ENCODE data around the gene INVS.
"Not testable (repeated sequence)": the region's sequence is repeated elsewhere in the genome, so short reads cannot be mapped to it uniquely, and the experiment has no call there.

INVS gene

DNA sequence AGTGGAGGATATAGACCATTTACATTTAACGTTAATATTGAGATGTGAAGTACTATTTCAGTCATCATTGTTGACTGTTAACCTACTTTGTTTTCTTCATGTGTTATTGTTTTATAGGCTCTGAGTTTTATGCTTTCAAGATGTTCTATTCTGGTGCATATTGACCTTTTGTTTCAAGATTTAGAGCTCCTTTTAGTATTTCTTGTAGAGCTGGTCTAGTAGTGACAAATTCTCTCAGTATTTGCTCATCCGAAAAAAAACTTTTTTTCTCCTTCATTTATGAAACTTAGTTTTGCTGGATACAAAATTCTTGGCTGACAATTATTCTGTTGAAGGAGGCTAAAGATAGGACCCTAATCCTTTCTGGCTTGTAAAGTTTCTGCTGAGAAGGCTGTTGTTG lies 91.3 kb downstream of the INVS start:
- no peak for DNase-seq (ENCODE audit: low read depth in 3 of 3, low spot score in 1 of 3)

DNA sequence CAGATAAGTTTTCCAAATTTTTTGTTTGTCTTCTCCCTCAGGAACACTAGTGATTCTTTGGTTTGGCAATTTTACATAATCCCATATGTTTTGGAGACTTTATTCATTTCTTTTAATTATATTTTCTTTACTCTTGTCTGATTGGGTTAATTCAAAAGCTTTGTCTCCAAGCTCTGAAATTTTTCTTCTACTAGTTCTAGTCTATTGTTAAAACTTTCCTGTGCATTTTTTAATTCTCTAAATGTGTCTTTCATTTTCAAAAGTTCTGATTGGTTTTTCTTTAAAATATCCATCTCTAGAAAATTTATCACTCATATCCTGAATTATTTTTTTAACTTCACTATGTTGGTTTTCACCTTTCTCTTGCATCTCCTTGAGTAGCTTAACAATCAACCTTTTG lies 92.2 kb downstream of the INVS start:
- DNase-seq (ENCODE audit: low read depth in 3 of 3, low spot score in 1 of 3): no peak

DNA sequence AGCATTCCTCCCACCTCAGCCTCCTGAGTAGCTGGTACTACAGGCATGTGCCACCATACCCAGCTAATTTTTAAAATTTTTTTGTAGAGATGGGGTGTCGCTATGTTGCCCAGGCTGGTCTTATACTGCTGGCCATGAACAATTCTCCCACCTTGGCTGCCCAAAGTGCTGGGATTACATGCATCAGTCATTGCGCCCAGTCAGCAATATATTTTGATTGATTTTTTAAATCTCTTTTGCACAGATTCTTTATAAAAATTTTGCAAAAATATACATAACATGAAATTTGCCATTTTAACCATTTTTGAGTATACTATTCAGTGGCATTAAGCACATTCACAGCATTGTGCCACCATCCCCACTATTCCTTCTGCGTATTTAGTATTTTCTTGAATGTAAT lies 94.0 kb downstream of the INVS start:
- no peak for DNase-seq (ENCODE audit: low read depth in 3 of 3, low spot score in 1 of 3)

DNA sequence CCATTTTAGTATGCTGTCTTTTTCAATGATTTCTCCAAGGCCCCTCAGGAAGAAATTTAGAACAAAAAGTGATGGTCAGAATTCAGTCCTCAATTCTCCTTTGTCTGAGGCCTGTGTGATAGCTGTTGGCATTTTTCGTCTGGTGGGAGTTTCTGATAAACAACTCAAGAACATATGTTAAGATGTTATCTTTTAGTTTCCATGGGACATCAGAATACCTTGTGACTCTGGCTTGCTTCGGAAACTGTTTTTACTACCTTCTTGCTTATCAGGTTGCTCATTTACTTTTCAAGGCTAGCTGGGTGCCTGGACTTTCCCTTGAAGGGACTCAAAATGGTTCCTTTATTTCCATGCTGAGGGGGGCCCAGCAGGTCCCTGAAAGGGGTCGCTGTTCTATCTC lies 97.2 kb downstream of the INVS start:
- no peak for DNase-seq (ENCODE audit: low read depth in 3 of 3, low spot score in 1 of 3)

DNA sequence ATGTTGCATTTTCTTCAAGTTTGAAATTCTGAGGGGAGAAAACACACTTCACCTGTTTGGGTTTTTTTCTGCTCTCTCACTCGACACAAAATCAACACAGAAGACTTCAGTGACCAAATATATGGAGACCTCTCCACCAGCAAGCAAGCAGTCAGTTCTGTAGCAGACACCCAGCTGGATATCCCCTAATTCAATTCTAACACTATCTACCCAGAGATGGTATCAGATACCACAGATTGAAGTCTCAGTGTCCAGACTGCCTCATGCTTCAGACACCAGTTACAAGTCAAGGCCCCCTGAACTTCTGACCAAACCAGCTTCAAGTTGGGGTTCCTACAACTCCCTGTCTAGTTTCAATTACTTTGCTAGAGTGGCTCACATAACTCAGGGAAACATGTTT lies 97.8 kb downstream of the INVS start:
- DNase-seq (ENCODE audit: low read depth in 3 of 3, low spot score in 1 of 3): no peak

DNA sequence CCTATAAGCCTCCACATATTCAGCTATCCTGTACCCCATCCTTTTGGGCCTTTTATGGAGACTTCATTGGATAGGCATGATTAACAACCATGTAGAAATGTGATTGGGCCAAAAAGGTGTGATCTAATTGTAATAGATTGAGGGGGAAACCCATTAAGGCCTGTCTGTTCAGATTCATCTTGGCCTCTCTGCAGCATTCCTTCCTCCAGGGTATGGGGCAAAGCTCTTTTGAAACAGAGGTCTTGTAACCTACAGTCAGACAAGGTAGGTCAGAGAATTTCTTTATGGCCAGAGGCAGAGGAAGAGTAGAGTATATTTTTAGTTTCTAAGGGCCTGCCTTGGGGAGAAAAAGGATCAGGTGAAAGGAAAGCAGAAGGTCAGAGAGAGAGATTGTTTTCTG lies 98.5 kb downstream of the INVS start:
- DNase-seq (ENCODE audit: low read depth in 3 of 3, low spot score in 1 of 3): no peak

DNA sequence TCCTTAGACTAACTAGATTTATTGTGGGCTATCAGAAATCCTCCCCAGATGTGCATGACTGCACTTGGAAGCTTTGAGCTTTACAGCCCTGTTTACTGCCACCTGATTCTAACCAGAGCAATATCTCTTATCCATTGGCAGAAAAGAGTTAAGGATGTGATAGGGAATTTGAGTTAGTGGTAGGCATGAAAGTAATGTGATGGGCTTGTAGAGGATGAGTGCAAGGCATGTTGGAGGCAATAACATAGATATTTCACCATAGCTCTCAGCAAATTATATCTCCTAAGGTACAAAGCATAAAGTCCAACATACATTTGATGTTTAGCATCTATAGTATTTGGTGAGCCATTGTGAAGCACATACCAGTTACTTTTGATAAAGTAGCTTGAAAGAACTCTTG lies 103.8 kb downstream of the INVS start:
- no peak for DNase-seq (ENCODE audit: low read depth in 3 of 3, low spot score in 1 of 3)

DNA sequence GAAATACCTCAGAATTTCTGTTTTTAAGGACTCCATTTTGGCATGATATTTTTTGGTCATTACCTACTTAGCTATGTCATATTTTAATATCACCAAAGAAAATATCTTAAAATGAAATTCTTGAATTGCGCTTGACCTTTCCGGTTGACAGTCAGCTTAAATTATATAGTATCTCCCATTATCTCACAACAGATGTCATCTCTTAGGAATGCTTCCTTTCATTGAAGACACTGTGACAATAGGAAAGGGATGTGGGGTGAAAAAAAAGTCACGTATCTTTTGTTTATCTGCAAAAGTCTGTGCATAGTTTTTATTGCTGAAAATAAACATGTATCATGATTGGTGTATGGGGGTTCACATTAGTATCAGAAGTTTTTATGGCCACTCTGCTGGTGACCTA lies 105.8 kb downstream of the INVS start:
- no peak for DNase-seq (ENCODE audit: low read depth in 3 of 3, low spot score in 1 of 3)

DNA sequence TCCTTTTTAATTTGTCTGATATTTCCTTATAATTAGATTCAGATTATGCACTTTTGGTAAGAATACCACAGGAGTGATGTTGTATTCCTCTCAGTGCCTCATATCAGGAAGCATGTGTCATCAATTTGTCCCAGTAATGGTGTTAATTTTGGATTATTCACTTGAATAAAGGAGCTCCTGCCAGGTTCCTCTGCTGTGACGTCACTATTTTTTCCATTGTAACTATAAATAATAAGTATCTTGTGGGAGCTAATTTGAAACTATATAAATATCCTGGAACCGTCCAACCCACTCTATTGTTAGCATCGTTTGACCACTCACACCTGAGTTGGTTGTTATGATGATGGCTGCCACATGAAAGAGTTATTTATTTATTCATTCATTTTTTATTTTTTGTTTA lies 107.9 kb downstream of the INVS start:
- no peak for DNase-seq (ENCODE audit: low read depth in 3 of 3, low spot score in 1 of 3)

DNA sequence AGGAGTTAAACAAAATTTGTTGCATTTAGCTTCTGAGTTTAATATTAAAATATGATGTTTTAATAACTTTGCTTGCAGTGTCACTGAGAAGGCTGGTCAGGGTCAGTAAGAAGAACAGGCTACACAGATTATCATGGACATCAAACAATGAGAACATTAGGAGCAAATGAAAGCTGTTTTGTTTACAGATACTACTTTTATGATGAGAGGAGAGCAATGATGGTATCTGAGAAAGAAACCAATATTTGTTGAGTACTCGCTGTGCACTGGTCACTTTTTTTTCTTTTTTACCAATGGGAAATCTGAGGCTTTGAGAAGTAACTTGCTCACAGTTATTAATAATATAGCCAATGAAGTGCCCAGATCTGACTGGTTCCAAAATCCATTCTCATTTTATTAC lies 109.6 kb downstream of the INVS start:
- no peak for DNase-seq (ENCODE audit: low read depth in 3 of 3, low spot score in 1 of 3)

DNA sequence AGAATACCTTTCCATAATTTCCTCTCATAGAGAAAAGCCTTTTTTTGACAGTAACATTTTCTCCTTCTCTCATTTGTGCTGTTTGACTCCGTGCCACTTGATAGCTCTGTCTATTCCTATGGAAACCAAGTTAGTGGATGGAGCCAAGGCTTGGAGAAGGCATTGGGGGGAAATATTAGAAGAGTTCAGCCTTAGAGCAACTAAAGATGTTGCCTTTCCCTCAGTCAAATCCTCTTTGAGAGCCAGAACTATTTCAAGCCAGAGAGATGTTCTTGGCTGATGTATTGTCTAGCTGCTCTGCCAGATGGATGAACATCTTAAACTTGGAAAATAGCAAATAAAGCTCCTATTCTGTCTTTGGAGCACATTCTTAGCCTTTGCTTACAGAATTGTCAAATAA lies 112.4 kb downstream of the INVS start:
- no peak for DNase-seq (ENCODE audit: low read depth in 3 of 3, low spot score in 1 of 3)

DNA sequence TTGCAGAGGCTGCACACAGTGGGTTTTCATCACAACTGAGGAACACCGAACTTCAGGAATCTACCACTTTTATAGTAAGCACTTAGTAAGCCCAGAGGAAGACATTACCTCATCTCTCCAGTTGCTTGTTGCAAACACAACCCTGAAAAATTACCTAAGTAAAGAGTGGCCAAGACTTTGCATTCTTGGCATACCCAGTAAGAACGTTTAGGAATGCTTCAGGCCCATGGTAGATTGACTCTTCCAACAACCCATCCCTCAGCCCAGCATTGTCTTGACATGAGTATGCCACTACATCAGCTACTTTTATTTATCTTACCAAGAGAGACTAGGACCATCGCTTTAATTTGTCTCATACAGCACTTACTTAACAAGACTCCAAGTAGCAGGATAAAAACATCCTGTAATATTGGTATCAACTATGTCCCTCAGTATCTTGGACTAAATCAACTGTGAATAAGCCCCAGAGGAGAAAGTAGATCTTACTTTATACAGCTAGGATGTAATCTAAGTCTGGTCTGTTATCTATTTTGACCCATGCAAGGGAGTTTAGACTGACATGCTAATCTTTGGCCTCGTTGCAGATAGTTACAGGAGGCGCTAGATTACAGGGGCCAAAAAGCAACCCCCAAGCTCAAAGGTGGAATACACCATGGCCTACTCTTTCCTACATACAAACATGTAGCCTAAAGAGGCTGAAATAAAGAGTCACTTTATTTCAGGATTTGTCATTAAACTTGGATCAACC lies 114.9 kb downstream of the INVS start:
- DNase-seq (ENCODE audit: low read depth in 3 of 3, low spot score in 1 of 3): no peak

DNA sequence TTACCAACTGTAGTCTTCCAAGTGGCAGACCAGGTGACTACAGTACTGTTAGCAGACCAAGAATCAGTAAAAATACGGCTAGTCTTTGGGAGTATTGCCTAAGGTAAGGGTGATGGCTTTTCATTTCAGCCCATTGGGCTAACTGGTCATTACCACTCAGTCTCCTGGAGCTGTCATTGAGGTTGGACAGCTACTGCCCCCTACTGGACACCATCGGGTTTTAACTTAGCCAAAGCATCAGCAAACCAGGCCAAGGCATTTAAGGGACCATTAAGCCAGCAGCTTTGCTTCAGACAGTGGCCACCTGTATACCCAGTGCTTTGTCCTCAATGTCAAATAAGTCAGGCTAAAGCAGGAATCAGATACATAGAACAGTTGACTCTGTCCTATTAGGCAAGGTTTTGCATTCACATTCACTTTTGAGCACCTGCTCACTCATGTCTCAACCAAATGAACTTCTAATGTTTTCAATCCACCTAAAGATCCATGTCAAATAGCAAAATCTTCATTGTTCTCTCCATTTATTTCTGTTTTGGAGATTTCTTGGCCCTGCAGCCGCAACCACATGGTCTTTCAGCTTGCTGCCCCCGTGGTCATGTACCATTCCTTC lies 117.2 kb downstream of the INVS start:
- DNase-seq (ENCODE audit: low read depth in 3 of 3, low spot score in 1 of 3): peak; percentile 9 to 27 (median 9)

DNA sequence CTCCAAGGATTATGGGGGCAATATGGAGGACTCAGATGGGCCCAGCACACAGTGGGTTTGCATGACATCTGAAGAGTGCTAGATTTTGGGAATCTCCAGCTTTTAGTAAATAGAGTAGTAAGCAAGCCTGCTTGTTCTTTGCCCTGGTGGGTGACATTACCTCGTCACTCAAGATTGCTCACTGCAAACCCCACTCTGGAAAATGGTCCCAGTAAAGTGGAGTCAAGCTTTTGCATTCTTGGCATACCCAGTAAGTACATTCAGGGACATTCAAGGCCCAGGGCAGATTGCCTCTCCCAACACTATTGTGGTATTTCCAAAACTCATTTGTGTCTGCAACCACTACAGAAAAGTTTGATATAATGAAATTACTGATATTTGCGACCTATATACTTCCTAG lies 118.5 kb downstream of the INVS start:
- DNase-seq (ENCODE audit: low read depth in 3 of 3, low spot score in 1 of 3): no peak

DNA sequence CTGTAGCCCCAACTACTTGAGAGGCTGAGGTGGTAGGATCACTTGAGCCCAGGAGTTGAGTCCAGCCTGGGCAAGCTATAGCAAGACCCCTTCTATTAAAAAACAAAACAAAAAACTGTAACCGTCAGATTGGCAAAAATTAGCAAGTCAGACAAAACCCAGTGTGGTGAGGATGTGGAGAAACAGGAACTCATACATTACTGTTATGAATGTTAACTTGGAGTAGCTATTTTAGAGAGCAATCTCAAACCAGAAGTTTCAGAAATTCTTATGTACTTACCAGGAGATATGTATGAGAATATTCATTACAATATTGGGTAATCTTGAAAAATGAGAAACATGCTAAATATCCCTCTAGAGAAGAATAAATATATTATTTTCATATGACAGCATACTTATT lies 120.3 kb downstream of the INVS start:
- no peak for DNase-seq (ENCODE audit: low read depth in 3 of 3, low spot score in 1 of 3)

DNA sequence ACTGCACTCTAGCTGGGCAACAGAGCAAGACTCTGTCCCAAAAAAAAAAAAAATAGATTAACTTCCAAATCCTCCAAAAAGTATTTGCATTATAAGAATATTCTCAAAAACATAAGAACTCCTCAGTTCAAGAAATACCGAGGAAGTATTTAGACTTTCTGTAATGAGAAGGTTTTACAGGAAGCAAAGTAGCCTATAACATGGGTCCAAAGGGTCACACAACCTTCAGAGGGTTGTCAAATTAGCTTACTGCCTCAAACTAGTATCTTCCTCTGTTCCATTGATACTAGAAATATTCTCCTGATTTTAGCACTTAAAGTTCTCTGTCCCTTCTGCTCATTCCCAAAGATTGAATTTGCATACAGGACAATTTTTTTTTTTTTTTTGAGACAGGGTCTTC lies 121.9 kb downstream of the INVS start:
- no peak for DNase-seq (ENCODE audit: low read depth in 3 of 3, low spot score in 1 of 3)

DNA sequence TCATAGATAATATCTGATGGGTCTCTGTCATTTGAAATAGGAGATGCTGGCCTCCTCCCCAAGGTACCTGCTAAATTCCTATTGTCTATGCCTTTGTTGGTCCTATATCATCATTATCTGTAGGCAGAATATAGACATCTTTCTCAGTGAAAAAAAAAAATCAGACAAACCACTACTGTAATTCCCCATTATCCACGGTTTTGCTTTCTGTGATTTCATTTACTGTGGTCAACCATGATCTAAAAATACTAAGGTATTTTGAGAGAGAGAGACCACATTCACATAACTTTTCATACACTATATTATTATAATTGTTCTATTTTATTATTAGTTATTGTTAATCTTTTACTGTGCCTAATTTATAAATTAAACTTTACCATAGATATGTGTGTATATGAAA lies 122.5 kb downstream of the INVS start:
- DNase-seq (ENCODE audit: low read depth in 3 of 3, low spot score in 1 of 3): no peak

DNA sequence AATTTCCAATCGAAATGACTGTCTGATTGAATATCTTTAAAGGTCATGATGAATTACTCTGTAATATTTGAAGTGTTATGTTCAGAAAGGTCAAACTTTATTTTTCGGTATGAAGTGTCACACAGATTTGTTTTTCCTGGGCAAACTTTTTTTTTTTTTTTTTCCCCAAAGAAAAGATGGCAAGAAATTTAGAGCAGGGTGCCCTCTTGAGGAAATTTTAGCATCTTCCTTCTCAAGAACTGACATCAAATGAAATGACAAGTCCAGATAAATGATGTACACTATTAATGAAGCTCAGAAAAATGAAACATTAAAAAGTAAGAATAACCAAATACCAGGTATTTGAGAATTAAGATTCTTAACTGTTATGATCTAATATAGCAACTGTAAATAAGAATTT lies 123.6 kb downstream of the INVS start:
- DNase-seq (ENCODE audit: low read depth in 3 of 3, low spot score in 1 of 3): no peak

DNA sequence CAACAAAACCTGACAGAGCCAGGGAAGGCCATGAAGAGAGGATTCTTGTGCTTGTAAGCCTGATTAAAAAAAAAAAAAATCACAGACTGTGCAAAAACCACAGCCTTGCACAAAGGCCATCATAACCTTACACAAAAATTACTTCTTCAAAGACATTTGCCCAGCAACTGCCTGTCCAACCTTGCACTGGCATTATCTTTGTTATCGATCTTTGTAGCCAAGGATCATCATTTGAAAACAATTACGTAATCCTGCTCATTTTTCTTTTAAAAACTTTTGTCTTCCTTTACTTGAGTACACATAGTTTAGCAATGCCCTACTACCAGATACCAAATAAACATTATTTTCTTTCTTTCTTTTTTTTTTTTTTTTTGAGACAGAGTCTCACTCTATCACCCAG lies 128.6 kb downstream of the INVS start:
- DNase-seq (ENCODE audit: low read depth in 3 of 3, low spot score in 1 of 3): no peak

DNA sequence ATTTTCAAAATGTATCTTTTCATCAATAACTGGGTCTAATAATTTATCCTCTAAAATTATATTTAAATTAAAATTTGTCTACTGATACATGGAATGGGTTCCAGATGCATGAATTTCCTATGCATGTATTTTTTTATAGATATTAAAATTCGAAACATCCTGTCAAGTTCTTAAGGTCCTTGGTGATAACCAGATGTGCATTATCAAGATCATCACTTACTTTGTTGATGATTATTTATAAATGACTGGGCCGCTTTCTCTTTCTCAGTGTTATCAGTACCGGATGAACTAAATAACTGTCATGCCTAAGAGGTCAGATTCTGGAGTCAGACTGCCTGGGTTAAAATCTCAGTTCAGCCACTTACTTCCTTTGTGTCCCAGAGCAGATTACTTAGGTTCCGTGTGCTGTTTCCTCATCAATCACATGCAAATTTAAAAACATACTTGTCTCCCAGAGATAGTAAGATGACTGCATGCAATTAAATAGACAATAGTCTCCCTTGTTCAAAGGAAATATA lies 129.4 kb downstream of the INVS start:
- no peak for DNase-seq (ENCODE audit: low read depth in 3 of 3, low spot score in 1 of 3)

DNA sequence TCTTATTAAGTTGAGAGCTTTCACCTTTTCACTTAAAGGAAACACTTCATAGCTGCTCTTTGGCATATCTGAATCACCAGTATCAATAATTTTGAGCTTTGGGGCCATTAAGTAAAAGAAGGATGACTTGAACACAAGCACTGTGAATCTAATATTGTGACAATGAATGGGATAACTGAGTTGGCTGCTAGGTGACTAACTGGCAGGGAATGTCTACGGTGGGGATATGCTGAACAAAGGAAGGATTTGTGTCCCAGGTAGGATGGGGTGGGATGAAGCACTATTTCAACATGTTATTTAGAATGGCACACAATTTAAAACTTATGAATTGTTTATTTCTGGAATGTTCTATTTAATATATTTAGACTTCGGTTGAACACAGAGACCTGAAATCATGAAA lies 130.1 kb downstream of the INVS start:
- no peak for DNase-seq (ENCODE audit: low read depth in 3 of 3, low spot score in 1 of 3)

DNA sequence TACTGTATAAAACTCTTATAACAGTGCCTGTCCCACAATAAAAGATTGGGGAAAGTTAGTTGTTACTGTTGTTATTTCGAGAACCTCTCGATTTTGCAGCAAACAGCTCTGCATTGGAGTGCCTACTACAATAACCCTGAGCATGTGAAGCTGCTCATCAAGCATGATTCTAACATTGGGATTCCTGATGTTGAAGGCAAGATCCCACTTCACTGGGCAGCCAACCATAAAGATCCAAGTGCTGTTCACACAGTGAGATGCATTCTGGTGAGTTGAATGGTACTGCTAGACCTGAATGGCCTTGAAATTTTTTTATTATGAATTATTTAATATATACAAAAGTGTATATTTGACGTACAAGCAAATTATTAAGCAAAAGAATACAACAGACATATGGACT lies 130.5 kb downstream of the INVS start:
- no peak for DNase-seq (ENCODE audit: low read depth in 3 of 3, low spot score in 1 of 3)

DNA sequence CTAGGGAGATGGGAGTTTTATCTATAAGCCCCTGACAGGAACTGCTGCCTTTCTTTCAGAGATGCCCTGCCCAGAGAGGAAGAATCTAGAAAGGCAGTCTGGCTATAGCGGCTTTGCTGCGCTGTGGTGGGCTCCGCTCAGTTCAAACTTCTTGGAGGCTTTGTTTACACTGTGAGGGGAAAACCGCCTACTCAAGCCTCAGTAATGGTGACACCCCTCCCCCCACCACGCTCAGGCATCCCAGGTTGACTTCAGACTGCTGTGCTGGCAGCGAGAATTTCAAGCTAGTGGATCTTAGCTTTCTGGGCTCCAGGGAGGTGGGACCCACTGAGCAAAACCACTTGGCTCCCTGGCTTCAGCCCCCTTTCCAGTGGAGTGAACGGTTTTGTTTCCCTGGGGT lies 137.9 kb downstream of the INVS start:
- DNase-seq (ENCODE audit: low read depth in 3 of 3, low spot score in 1 of 3): not testable (repeated sequence)

All from stimulated activated CD4-positive, alpha-beta T cell treated with anti-CD3 and anti-CD28 coated beads, TNF-alpha, amount 100 ng/mL, for 1 hour (primary cell).